Measurements from ENCODE around the gene PAIP1.

PAIP1 gene

GRCh38 chr5:43540746-43541145, 16.1 kb downstream of the PAIP1 start:
- H3F3A ChIP-seq (ENCODE audit: insufficient read depth, low read length), result no peaks in the 10 kb centered on the region
- TF ChIP-seq, protein P1, sequence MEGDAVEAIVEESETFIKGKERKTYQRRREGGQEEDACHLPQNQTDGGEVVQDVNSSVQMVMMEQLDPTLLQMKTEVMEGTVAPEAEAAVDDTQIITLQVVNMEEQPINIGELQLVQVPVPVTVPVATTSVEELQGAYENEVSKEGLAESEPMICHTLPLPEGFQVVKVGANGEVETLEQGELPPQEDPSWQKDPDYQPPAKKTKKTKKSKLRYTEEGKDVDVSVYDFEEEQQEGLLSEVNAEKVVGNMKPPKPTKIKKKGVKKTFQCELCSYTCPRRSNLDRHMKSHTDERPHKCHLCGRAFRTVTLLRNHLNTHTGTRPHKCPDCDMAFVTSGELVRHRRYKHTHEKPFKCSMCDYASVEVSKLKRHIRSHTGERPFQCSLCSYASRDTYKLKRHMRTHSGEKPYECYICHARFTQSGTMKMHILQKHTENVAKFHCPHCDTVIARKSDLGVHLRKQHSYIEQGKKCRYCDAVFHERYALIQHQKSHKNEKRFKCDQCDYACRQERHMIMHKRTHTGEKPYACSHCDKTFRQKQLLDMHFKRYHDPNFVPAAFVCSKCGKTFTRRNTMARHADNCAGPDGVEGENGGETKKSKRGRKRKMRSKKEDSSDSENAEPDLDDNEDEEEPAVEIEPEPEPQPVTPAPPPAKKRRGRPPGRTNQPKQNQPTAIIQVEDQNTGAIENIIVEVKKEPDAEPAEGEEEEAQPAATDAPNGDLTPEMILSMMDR (IDR thresholded peaks at IDR 0.05; ENCODE audit: low read length), result no peak
- TF ChIP-seq EZH2phosphoT487 (IDR thresholded peaks at IDR 0.05; ENCODE audit: low read length), result no peak
- H3K79me2 ChIP-seq (ENCODE audit: low read length), result no peaks in the 10 kb centered on the region
- H3K27ac ChIP-seq (ENCODE audit: low read length), result no peak overlapping the region
- no peak overlapping the region for H3K9ac ChIP-seq (ENCODE audit: low read length)
- no peaks in the 10 kb centered on the region for H4K20me1 ChIP-seq (ENCODE audit: insufficient read depth, low read length)
- no peak overlapping the region for H3K4me2 ChIP-seq (ENCODE audit: low read depth, low read length)
- no peaks in the 10 kb centered on the region for H3K9me2 ChIP-seq (replicated peaks; ENCODE audit: insufficient read depth, low read length)
- H3K4me3 ChIP-seq (ENCODE audit: low read length), result no peak overlapping the region
- peaks cover 3% of the 10 kb centered on the region; the same call in 1 of the 2 replicates for H3K36me3 ChIP-seq (replicated peaks; ENCODE audit: insufficient read depth, low read length)
- H3K4me1 ChIP-seq (ENCODE audit: low read length), result no peaks in the 10 kb centered on the region
- no peaks in the 10 kb centered on the region for H3K27me3 ChIP-seq (replicated peaks; ENCODE audit: insufficient read depth, low read length)
- no peak for DNase-seq
- H3K9me3 ChIP-seq (replicated peaks; ENCODE audit: insufficient read depth, low read length), result no peaks in the 10 kb centered on the region
- H2AFZ ChIP-seq (ENCODE audit: low read length), result no peak overlapping the region

DNA sequence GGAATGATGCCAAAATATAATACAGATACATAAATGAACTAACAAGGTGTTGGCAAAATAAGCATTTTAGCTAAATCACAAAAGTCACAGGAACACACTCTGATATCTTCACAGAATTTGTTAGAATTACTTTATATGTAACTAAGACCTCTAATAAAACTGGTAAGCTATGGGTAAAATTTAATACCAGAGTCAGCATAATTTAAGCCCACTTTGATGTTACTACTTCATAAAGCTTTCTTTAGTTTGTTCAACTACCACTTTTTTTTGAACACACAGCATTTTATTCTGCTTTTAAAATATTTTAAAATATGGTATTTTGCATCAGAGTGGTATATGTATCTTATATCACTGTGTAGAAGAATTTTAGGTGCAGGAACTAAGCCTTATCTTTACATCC, 19.9 kb downstream of the PAIP1 start:
- H3K9me3 ChIP-seq (replicated peaks; ENCODE audit: insufficient read depth, low read length), result no peaks in the 10 kb centered on the region
- no peak overlapping the region for H2AFZ ChIP-seq (ENCODE audit: low read length)
- H3K4me2 ChIP-seq (ENCODE audit: low read depth, low read length), result no peak overlapping the region
- H3K79me2 ChIP-seq (ENCODE audit: low read length), result no peaks in the 10 kb centered on the region
- H3K36me3 ChIP-seq (replicated peaks; ENCODE audit: insufficient read depth, low read length), result peaks cover 6% of the 10 kb centered on the region; the same call in 1 of the 2 replicates
- no peak overlapping the region for H3K27ac ChIP-seq (ENCODE audit: low read length)
- no peaks in the 10 kb centered on the region for H3K27me3 ChIP-seq (replicated peaks; ENCODE audit: insufficient read depth, low read length)
- H3K9me2 ChIP-seq (replicated peaks; ENCODE audit: insufficient read depth, low read length), result no peaks in the 10 kb centered on the region
- no peak overlapping the region for H3K4me3 ChIP-seq (ENCODE audit: low read length)
- no peaks in the 10 kb centered on the region for H3F3A ChIP-seq (ENCODE audit: insufficient read depth, low read length)
- H4K20me1 ChIP-seq (ENCODE audit: insufficient read depth, low read length), result no peaks in the 10 kb centered on the region
- no peak for DNase-seq
- no peaks in the 10 kb centered on the region for H3K4me1 ChIP-seq (ENCODE audit: low read length)
- no peak for TF ChIP-seq EZH2phosphoT487 (IDR thresholded peaks at IDR 0.05; ENCODE audit: low read length)
- TF ChIP-seq, protein P1 (IDR thresholded peaks at IDR 0.05; ENCODE audit: low read length), result no peak
- no peak for TF ChIP-seq EZH2 (optimal IDR thresholded peaks at IDR 0.05; ENCODE audit: low read depth, low read length)
- no peak overlapping the region for H3K9ac ChIP-seq (ENCODE audit: low read length)

GRCh38 chr5:43533646-43534045, 23.2 kb downstream of the PAIP1 start:
- Histone ChIP-seq H3K4me3 (ENCODE audit: low read length) (no peak overlapping the region), H3K4me1 (ENCODE audit: low read length) (peaks cover 7% of the 10 kb centered on the region), H3K27me3 (replicated peaks; ENCODE audit: insufficient read depth, low read length) (no peaks in the 10 kb centered on the region), H3F3A (ENCODE audit: insufficient read depth, low read length) (no peaks in the 10 kb centered on the region), H3K36me3 (replicated peaks; ENCODE audit: insufficient read depth, low read length) (peaks cover 5% of the 10 kb centered on the region; the same call in 1 of the 2 replicates), H2AFZ (ENCODE audit: low read length) (no peak overlapping the region), H4K20me1 (ENCODE audit: insufficient read depth, low read length) (no peaks in the 10 kb centered on the region), H3K9me3 (replicated peaks; ENCODE audit: insufficient read depth, low read length) (no peaks in the 10 kb centered on the region), H3K4me2 (ENCODE audit: low read depth, low read length) (no peak overlapping the region), H3K9ac (ENCODE audit: low read length) (no peak overlapping the region), H3K27ac (ENCODE audit: low read length) (no peak overlapping the region), H3K79me2 (ENCODE audit: low read length) (no peaks in the 10 kb centered on the region), H3K9me2 (replicated peaks; ENCODE audit: insufficient read depth, low read length) (no peaks in the 10 kb centered on the region)
- DNase-seq, result no peak
- no peak for TF ChIP-seq EZH2phosphoT487 (IDR thresholded peaks at IDR 0.05; ENCODE audit: low read length)
- TF ChIP-seq, protein P1 (IDR thresholded peaks at IDR 0.05; ENCODE audit: low read length), result no peak
- no peak for TF ChIP-seq EZH2 (optimal IDR thresholded peaks at IDR 0.05; ENCODE audit: low read depth, low read length)
